ENCODE measurements around the gene ATF4.

Gene ATF4

DNA sequence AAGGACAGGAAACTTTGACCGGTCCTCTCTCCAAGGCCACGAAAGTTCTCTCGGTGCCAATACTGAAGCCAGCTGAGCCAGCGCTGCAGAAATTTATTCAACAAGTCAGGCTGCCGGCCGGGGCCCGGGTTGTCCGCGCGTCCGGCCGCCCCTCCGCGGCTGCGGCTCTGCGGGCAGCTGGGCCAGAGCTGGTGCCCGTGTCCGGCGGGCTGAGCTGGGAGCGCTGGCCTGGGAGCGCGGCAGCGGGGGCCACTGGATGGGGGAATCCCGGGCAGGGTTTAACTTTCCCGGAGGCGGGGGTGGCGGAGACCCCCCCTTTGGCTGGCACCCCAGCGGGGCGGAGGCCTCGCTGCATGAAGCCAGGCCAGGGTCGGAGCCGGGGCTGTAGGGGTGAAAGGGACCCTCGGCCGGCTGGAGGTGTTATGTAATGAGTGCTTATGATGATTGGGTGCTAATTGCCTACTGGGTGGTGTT is 37.9 kb downstream of the ATF4 start:
- TF ChIP-seq CTCF (IDR thresholded peaks at IDR 0.05; ENCODE audit: low read length) (no peak), EZH2 (IDR thresholded peaks at IDR 0.05; ENCODE audit: borderline replicate concordance, low read length) (no peak)

DNA sequence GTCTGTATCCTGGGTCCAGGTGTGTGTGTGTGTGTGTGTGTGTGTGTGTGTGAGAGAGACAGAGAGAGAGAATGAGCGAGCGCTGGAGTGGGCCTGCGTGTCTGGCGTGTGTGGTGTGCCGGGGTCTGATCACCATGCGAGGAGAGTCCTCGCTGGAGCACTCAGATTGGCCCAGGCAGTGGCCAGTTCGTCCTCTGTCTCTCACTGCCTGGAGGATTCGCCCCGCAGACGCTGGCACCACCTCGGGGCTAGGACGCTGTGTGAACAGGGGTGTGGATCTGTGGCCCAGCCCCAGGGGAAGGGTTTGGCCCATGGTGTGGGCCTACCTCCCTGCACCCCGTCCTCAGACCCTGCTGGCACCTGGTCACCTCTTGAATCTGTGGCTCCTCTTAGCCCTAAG is 38.6 kb downstream of the ATF4 start:
- H3K9ac ChIP-seq (ENCODE audit: low read length): no peak overlapping the region
- no peaks in the 10 kb centered on the region for H3K36me3 ChIP-seq (ENCODE audit: insufficient read depth, low read length)
- H3K4me1 ChIP-seq (ENCODE audit: insufficient read depth, low read length, severe bottlenecking): no peaks in the 10 kb centered on the region
- TF ChIP-seq EZH2 (IDR thresholded peaks at IDR 0.05; ENCODE audit: borderline replicate concordance, low read length): no peak
- no peak for TF ChIP-seq CTCF (IDR thresholded peaks at IDR 0.05; ENCODE audit: low read length)
- H3F3A ChIP-seq (ENCODE audit: insufficient read depth, low read length): no peaks in the 10 kb centered on the region
- H4K20me1 ChIP-seq (ENCODE audit: insufficient read depth, low read length): no peaks in the 10 kb centered on the region
- H3K27me3 ChIP-seq (ENCODE audit: insufficient read depth, low read length): 0 out of 2 replicates have a peak, but pooled peaks cover 3% of the 10 kb centered on the region
- no peak overlapping the region for H3K27ac ChIP-seq (ENCODE audit: low read depth, low read length, poor library complexity, severe bottlenecking)
- no peaks in the 10 kb centered on the region for H3K9me2 ChIP-seq (ENCODE audit: low read depth, low read length)
- no peaks in the 10 kb centered on the region for H3K9me3 ChIP-seq (ENCODE audit: low read length)
- H3K79me2 ChIP-seq (ENCODE audit: insufficient read depth, low read length): no peaks in the 10 kb centered on the region
- H2AFZ ChIP-seq (ENCODE audit: low read length): no peak overlapping the region
- no peak overlapping the region for H3K4me3 ChIP-seq (ENCODE audit: low read depth, low read length, poor library complexity, severe bottlenecking)
- H3K4me2 ChIP-seq (ENCODE audit: low read length): no peak overlapping the region

More for the DNA sequence above, 37.9 kb downstream of the ATF4 start:
- no peaks in the 10 kb centered on the region for H4K20me1 ChIP-seq (ENCODE audit: insufficient read depth, low read length)
- no peaks in the 10 kb centered on the region for H3K36me3 ChIP-seq (ENCODE audit: insufficient read depth, low read length)
- no peak overlapping the region for H3K4me3 ChIP-seq (ENCODE audit: low read depth, low read length, poor library complexity, severe bottlenecking)
- H3K27me3 ChIP-seq (ENCODE audit: insufficient read depth, low read length): 0 out of 2 replicates have a peak, but pooled peaks cover 3% of the 10 kb centered on the region
- no peaks in the 10 kb centered on the region for H3K9me3 ChIP-seq (ENCODE audit: low read length)
- H3K79me2 ChIP-seq (ENCODE audit: insufficient read depth, low read length): no peaks in the 10 kb centered on the region
- no peak overlapping the region for H3K27ac ChIP-seq (ENCODE audit: low read depth, low read length, poor library complexity, severe bottlenecking)
- no peaks in the 10 kb centered on the region for H3K4me1 ChIP-seq (ENCODE audit: insufficient read depth, low read length, severe bottlenecking)
- H3K4me2 ChIP-seq (ENCODE audit: low read length): no peak overlapping the region
- no peaks in the 10 kb centered on the region for H3K9me2 ChIP-seq (ENCODE audit: low read depth, low read length)
- H3F3A ChIP-seq (ENCODE audit: insufficient read depth, low read length): no peaks in the 10 kb centered on the region
- H3K9ac ChIP-seq (ENCODE audit: low read length): no peak overlapping the region
- no peak overlapping the region for H2AFZ ChIP-seq (ENCODE audit: low read length)

GRCh38 chr22:39559456-39560105 is 39.2 kb downstream of the ATF4 start:
- H3K79me2 ChIP-seq (ENCODE audit: insufficient read depth, low read length): no peaks in the 10 kb centered on the region
- TF ChIP-seq CTCF (IDR thresholded peaks at IDR 0.05; ENCODE audit: low read length): peak; percentile 58
- no peak for TF ChIP-seq EZH2 (IDR thresholded peaks at IDR 0.05; ENCODE audit: borderline replicate concordance, low read length)
- H3K4me2 ChIP-seq (ENCODE audit: low read length): no peak overlapping the region
- 0 out of 2 replicates have a peak, but pooled peaks cover 3% of the 10 kb centered on the region for H3K27me3 ChIP-seq (ENCODE audit: insufficient read depth, low read length)
- no peak overlapping the region for H2AFZ ChIP-seq (ENCODE audit: low read length)
- no peak overlapping the region for H3K9ac ChIP-seq (ENCODE audit: low read length)
- no peaks in the 10 kb centered on the region for H3K4me1 ChIP-seq (ENCODE audit: insufficient read depth, low read length, severe bottlenecking)
- no peaks in the 10 kb centered on the region for H3K9me3 ChIP-seq (ENCODE audit: low read length)
- no peaks in the 10 kb centered on the region for H3F3A ChIP-seq (ENCODE audit: insufficient read depth, low read length)
- H3K27ac ChIP-seq (ENCODE audit: low read depth, low read length, poor library complexity, severe bottlenecking): no peak overlapping the region
- no peaks in the 10 kb centered on the region for H3K36me3 ChIP-seq (ENCODE audit: insufficient read depth, low read length)
- H3K4me3 ChIP-seq (ENCODE audit: low read depth, low read length, poor library complexity, severe bottlenecking): no peak overlapping the region
- no peaks in the 10 kb centered on the region for H3K9me2 ChIP-seq (ENCODE audit: low read depth, low read length)
- H4K20me1 ChIP-seq (ENCODE audit: insufficient read depth, low read length): no peaks in the 10 kb centered on the region

Measured in OCI-LY1 (cell line).